Choroid plexus epithelial cell (primary cell): ENCODE measurements around the gene LPP.
A peak's percentile ranks its signal among the peaks of the same experiment; 100 is the strongest.

ENCODE experiments used
- DNase-seq: peaks from one replicate; pipeline ENCODE4 v3.0.0-alpha.2; 2010; ENCODE audit warnings: low read depth
- H3K4me3 ChIP-seq: 2 replicates; pipeline ENCODE4 v1.5.1; 2011; ENCODE audit warnings: low read depth, mild to moderate bottlenecking, control low read depth, low read length, moderate library complexity
- TF ChIP-seq, protein P1 (sequence below): conservative IDR thresholded peaks from 2 replicates; pipeline ENCODE4 v1.5.1; 2011; ENCODE audit warnings: low read depth, mild to moderate bottlenecking, control low read depth, inconsistent platforms, low read length, moderate library complexity

The LPP gene

GRCh38 chr3:188154014-188154808 is at the start of gene LPP:
LPP (plus strand) TSS chr3:188154157; CDS start chr3:188406121, 251,964 bp downstream.
- DNase-seq, result peak; percentile 70

DNA sequence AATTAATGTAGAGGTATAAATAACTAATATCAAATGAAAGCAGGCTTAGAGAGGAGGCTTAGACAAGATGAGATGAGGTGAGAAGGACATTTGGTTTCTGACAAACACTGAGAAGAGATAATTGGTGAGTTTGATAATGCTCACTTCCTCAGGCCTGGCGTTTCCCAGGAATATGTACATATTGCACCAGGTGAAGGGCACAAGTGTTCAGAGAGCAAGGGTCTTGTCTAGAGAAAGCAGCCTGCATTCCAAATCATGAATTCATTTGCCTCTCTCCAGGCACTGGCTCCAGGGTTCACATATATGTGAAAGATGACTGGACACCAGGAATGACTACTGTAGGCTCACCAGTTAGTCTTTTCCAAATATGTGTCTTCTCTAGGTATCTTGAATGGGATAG is 48.0 kb upstream of the LPP start:
- TF ChIP-seq, protein P1, sequence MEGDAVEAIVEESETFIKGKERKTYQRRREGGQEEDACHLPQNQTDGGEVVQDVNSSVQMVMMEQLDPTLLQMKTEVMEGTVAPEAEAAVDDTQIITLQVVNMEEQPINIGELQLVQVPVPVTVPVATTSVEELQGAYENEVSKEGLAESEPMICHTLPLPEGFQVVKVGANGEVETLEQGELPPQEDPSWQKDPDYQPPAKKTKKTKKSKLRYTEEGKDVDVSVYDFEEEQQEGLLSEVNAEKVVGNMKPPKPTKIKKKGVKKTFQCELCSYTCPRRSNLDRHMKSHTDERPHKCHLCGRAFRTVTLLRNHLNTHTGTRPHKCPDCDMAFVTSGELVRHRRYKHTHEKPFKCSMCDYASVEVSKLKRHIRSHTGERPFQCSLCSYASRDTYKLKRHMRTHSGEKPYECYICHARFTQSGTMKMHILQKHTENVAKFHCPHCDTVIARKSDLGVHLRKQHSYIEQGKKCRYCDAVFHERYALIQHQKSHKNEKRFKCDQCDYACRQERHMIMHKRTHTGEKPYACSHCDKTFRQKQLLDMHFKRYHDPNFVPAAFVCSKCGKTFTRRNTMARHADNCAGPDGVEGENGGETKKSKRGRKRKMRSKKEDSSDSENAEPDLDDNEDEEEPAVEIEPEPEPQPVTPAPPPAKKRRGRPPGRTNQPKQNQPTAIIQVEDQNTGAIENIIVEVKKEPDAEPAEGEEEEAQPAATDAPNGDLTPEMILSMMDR, result no peak
- DNase-seq, result no peak
- no peak overlapping the region for H3K4me3 ChIP-seq

More at GRCh38 chr3:188154014-188154808, at the start of gene LPP:
- TF ChIP-seq, protein P1, result no peak
- peak within 1 kb of the TSS; percentile 82 for H3K4me3 ChIP-seq

GRCh38 chr3:188106454-188106853 is 47.5 kb upstream of the LPP start:
- no peak overlapping the region for H3K4me3 ChIP-seq
- TF ChIP-seq, protein P1, result no peak

DNA sequence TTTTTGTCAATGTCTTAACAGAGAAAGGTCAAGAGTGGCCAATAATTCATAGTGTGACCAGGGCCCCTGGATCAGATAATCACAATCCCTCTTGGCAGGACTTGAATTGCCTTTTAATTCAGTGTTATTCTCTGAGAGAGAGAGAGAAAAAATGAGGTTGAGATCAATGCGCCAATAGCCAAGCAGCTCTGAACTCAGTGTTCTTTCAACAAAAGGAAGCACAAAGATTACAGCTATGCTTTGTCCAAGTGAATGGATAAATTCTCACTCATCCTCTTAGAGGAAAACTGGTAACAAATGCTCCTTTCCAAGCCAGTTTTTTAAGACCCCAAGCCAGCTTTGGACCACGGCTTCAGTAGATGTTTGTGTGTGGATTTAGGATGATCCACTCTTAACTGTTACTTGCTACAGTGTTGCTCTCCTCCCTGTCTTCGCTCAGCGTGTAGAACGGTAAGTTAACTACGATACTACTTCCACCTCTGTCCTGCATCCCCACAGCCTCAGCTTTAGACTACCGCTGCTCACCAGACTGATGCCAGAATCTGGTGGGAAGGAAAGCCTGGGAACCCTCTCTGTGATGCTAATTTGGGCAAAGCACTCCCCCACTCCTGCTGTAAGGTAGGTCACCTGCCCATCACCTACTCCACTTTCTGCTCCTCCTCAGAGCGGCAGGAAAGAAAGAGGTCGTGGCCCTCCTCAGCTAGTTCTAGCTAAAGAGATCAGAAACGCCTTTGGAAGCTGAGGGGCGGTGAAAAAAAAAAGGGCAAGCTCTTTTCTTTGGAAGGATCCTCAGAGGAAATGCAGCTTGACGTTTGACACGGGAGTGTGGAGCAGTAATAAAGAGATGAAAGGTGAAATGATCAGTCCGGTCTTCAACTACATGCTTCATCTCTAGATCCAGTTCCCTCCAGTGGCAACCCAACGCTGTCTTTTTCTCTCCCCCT is 46.8 kb upstream of the LPP start:
- no peak for DNase-seq
- TF ChIP-seq, protein P1, result no peak
- H3K4me3 ChIP-seq, result no peak overlapping the region

More at GRCh38 chr3:188106454-188106853, 47.5 kb upstream of the LPP start:
- DNase-seq, result no peak

- H3K4me3 ChIP-seq, result no peak overlapping the region
- TF ChIP-seq, protein P1, result no peak
- no peak for DNase-seq
Measured at GRCh38 chr3:188108703-188109412, 45.1 kb upstream of the LPP start.

GRCh38 chr3:188111002-188111584 is 42.9 kb upstream of the LPP start:
- H3K4me3 ChIP-seq, result no peak overlapping the region
- DNase-seq, result no peak
- TF ChIP-seq, protein P1, result no peak
